PFSK-1 (cell line): Measurements from ENCODE around the gene CEP72.

Source experiments
- FOXP2 ChIP-seq: optimal IDR thresholded peaks from 2 replicates; pipeline ENCODE3; 2011; ENCODE audit warnings: borderline replicate concordance, control low read depth, inconsistent platforms; ENCODE audit not compliant: insufficient read depth; ENCODE audit errors: extremely low read length, extremely low read depth
- POLR2AphosphoS5 ChIP-seq: IDR thresholded peaks from 2 replicates; pipeline ENCODE4 v1.6.1; 2012; ENCODE audit warnings: low read depth, mild to moderate bottlenecking, control low read depth, low read length, moderate library complexity

- TF ChIP-seq POLR2AphosphoS5 = no peak
- no peak for TF ChIP-seq FOXP2
Measured at GRCh38 chr5:581941-582340, 30.2 kb upstream of the CEP72 start.
